SK-N-SH (cell line): ENCODE results near the gene SCYL2. TPM values are rescaled to one million over a fixed set of nuclear protein-coding genes. Genes with fewer than 3 reads are reported as not detected.

Experiments used
- CTCF ChIA-PET: fragments of 300-600, 350-600 bp; formaldehyde crosslinking; extraction: SDS; loops from one replicate; lab custom pipeline; 2021; lab: Yijun Ruan, JAX
- POLR2A ChIA-PET: fragments of 350-600 bp; sonication (Branson Sonifier 250); formaldehyde crosslinking; extraction: SDS; loops from one replicate; lab custom pipeline; 2020; ENCODE audit warnings: antibody characterized with exemption, inconsistent platforms; lab: Yijun Ruan, JAX
- DNase-seq: peaks from one replicate; pipeline ENCODE4 v3.0.0; 2012
- H2AFZ ChIP-seq: fragments of 200-600 bp; sonication (generic); 2 replicates; pipeline ENCODE4 v1.8.1; 2016; ENCODE audit warnings: antibody characterized with exemption, mild to moderate bottlenecking, low read depth
- H3F3A ChIP-seq: fragments of 200-600 bp; sonication (generic); replicated peaks from 2 replicates; pipeline ENCODE3; 2016; ENCODE audit warnings: antibody characterized with exemption, mild to moderate bottlenecking; ENCODE audit not compliant: insufficient read depth
- H3K27ac ChIP-seq, 2 experiments: fragments of 200-500 bp in 1 of 2; fragments of 200-600 bp in 1 of 2; sonication (Bioruptor generic) in 1 of 2; sonication (generic), shearing (Covaris generic) in 1 of 2; 2 replicates each; pipeline versions ENCODE4 v1.5.1 to v1.6.1; 2014 to 2016; ENCODE audit warnings: low read depth in 2 of 2, inconsistent platforms in 1 of 2, low read length in 1 of 2, mild to moderate bottlenecking in 1 of 2, mixed read lengths in 1 of 2
- H3K27me3 ChIP-seq: fragments of 200-600 bp; sonication (generic), shearing (Covaris generic); 2 replicates; pipeline ENCODE4 v1.6.1; 2016; ENCODE audit warnings: mixed run types; ENCODE audit not compliant: insufficient read depth
- H3K36me3 ChIP-seq, 2 experiments: fragments of 200-500 bp in 1 of 2; fragments of 200-600 bp in 1 of 2; sonication (Bioruptor generic) in 1 of 2; sonication (generic) in 1 of 2; replicated peaks in 1 of 2; 2 replicates each; pipeline versions ENCODE3 to v1.5.1; 2014 to 2016; ENCODE audit warnings: low read length in 1 of 2, mild to moderate bottlenecking in 1 of 2; ENCODE audit not compliant: insufficient read depth in 2 of 2, control insufficient read depth in 1 of 2
- H3K4me1 ChIP-seq, 2 experiments: fragments of 200-500 bp in 1 of 2; fragments of 200-600 bp in 1 of 2; sonication (Bioruptor generic) in 1 of 2; sonication (generic), shearing (Covaris generic) in 1 of 2; 2 replicates each; pipeline versions ENCODE4 v1.5.1 to v1.6.1; 2014 to 2016; ENCODE audit warnings: low read depth in 1 of 2, low read length in 1 of 2, mixed run types in 1 of 2; ENCODE audit not compliant: insufficient read depth in 2 of 2, control insufficient read depth in 1 of 2
- H3K4me2 ChIP-seq: fragments of 200-600 bp; sonication (generic), shearing (Covaris generic); 2 replicates; pipeline ENCODE4 v1.6.1; 2017; ENCODE audit warnings: mixed run types
- H3K4me3 ChIP-seq, 2 experiments: fragments of 200-500 bp in 1 of 2; fragments of 200-600 bp in 1 of 2; sonication (Bioruptor generic) in 1 of 2; sonication (generic), shearing (Covaris generic) in 1 of 2; 2 replicates each; pipeline versions ENCODE4 v1.5.1 to v1.8.1; 2014 to 2016; ENCODE audit warnings: low read depth in 2 of 2, inconsistent platforms in 1 of 2, low read length in 1 of 2, mild to moderate bottlenecking in 1 of 2, mixed read lengths in 1 of 2, moderate library complexity in 1 of 2
- H3K79me2 ChIP-seq: fragments of 200-600 bp; sonication (generic); 2 replicates; pipeline ENCODE4 v1.8.1; 2017; ENCODE audit warnings: mild to moderate bottlenecking; ENCODE audit not compliant: insufficient read depth
- H3K9ac ChIP-seq: fragments of 200-600 bp; sonication (generic); 2 replicates; pipeline ENCODE4 v1.6.1; 2017; ENCODE audit warnings: mixed run types
- H3K9me2 ChIP-seq: fragments of 200-600 bp; sonication (generic); 2 replicates; pipeline ENCODE4 v1.6.1; 2017; ENCODE audit warnings: mixed run types
- H3K9me3 ChIP-seq: fragments of 200-600 bp; sonication (generic); 2 replicates; pipeline ENCODE4 v1.6.1; 2017; ENCODE audit warnings: mixed run types, mild to moderate bottlenecking, moderate library complexity
- H4K20me1 ChIP-seq: fragments of 200-600 bp; sonication (generic); 2 replicates; pipeline ENCODE4 v1.6.1; 2017; ENCODE audit warnings: mild to moderate bottlenecking, mixed run types; ENCODE audit not compliant: insufficient read depth
- CHD2 ChIP-seq: fragments of 150-350 bp; IDR thresholded peaks from 2 replicates; pipeline ENCODE4 v1.6.1; 2018; ENCODE audit warnings: low read length; ENCODE audit not compliant: partially characterized antibody
- CTCF ChIP-seq: fragments of 200-600 bp; sonication (generic); IDR thresholded peaks from 2 replicates; pipeline ENCODE4 v1.6.1; 2017; ENCODE audit warnings: antibody characterized with exemption, mild to moderate bottlenecking, moderate library complexity
- EP300 ChIP-seq, 2 experiments: IDR thresholded peaks; 2 replicates each; pipeline versions ENCODE4 v1.4.0 to v1.6.1; 2012; ENCODE audit warnings: borderline replicate concordance in 1 of 2, low read depth in 1 of 2, low read length in 1 of 2
- FOXJ3 ChIP-seq: sonication (generic); formaldehyde crosslinking; IDR thresholded peaks from 2 replicates; pipeline ENCODE4 v1.5.1; 2020; ENCODE audit warnings: mild to moderate bottlenecking, missing genetic modification reagents
- GATA2 ChIP-seq: sonication (generic); formaldehyde crosslinking; IDR thresholded peaks from 2 replicates; pipeline ENCODE4 v1.5.0; 2020; ENCODE audit warnings: mild to moderate bottlenecking, missing genetic modification reagents
- JUND ChIP-seq: IDR thresholded peaks from 2 replicates; pipeline ENCODE4 v1.4.0; 2012
- MAX ChIP-seq: IDR thresholded peaks from 2 replicates; pipeline ENCODE4 v1.4.0; 2012; ENCODE audit warnings: low read depth
- NFIC ChIP-seq: IDR thresholded peaks from 2 replicates; pipeline ENCODE4 v1.4.0; 2012; ENCODE audit warnings: borderline replicate concordance
- POLR2AphosphoS5 ChIP-seq: IDR thresholded peaks from 2 replicates; pipeline ENCODE4 v1.6.1; 2012; ENCODE audit warnings: low read depth, low read length
- RAD21 ChIP-seq: IDR thresholded peaks from 2 replicates; pipeline ENCODE4 v1.6.1; 2012; ENCODE audit warnings: mild to moderate bottlenecking, low read length
- RCOR1 ChIP-seq: fragments of 150-350 bp; IDR thresholded peaks from 2 replicates; pipeline ENCODE4 v1.6.1; 2017; ENCODE audit warnings: antibody characterized with exemption, low read length
- SIN3A ChIP-seq: IDR thresholded peaks from 2 replicates; pipeline ENCODE4 v1.6.1; 2012; ENCODE audit warnings: low read depth, mild to moderate bottlenecking, low read length, moderate library complexity, borderline replicate concordance
- TCF12 ChIP-seq: IDR thresholded peaks from 2 replicates; pipeline ENCODE4 v1.4.0; 2012
- YY1 ChIP-seq: IDR thresholded peaks from 2 replicates; pipeline ENCODE4 v1.4.0; 2012; ENCODE audit warnings: low read depth, mild to moderate bottlenecking
- WGBS: methylation state at CpG from one replicate; pipeline ENCODE4 v1.1.6; 2017; ENCODE audit warnings: low lambda C conversion rate; 5-methylcytosine and 5-hydroxymethylcytosine counted together
- polyA plus RNA-seq, 3 experiments: library from polyadenylated mRNA; depleted of rRNA; stranded (reverse); fragments of >200 nt; gene quantifications; 2 replicates each; pipeline ENCODE4 v1.2.3, GENCODE V29; 2012
- TF ChIP-seq, protein P1 (sequence below): IDR thresholded peaks from 2 replicates; pipeline ENCODE4 v1.4.0; 2012; ENCODE audit warnings: low read depth, borderline replicate concordance
- TF ChIP-seq, protein P2 (sequence below): IDR thresholded peaks from 2 replicates; pipeline ENCODE4 v1.4.0; 2012; ENCODE audit warnings: low read depth, borderline replicate concordance

The SCYL2 gene
- polyA plus RNA-seq, 1 of the 3 experiments (the other 2 are of a cell fraction) = 7.5 TPM

GRCh38 chr12:100253437-100253836 is 13.5 kb upstream of the SCYL2 start:
- H3K27me3 ChIP-seq = no peaks in the 10 kb centered on the region
- H3K9me2 ChIP-seq = no peaks in the 10 kb centered on the region
- no peaks in the 10 kb centered on the region for H3K79me2 ChIP-seq
- no peaks in the 10 kb centered on the region for H4K20me1 ChIP-seq
- DNase-seq = no peak
- no peaks in the 10 kb centered on the region for H3K36me3 ChIP-seq
- no peak overlapping the region for H2AFZ ChIP-seq
- CTCF ChIA-PET = no interaction called here
- H3K27ac ChIP-seq = no peak overlapping the region
- no peaks in the 10 kb centered on the region for H3K9me3 ChIP-seq
- TF ChIP-seq, protein P1, sequence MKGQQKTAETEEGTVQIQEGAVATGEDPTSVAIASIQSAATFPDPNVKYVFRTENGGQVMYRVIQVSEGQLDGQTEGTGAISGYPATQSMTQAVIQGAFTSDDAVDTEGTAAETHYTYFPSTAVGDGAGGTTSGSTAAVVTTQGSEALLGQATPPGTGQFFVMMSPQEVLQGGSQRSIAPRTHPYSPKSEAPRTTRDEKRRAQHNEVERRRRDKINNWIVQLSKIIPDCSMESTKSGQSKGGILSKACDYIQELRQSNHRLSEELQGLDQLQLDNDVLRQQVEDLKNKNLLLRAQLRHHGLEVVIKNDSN = no peak
- TF ChIP-seq EP300 (IDR thresholded peaks at IDR 0.05; ENCODE audit: borderline replicate concordance in 1 of 2, low read depth in 1 of 2, low read length in 1 of 2) = no peak
- no peak for TF ChIP-seq CTCF
- TF ChIP-seq TCF12 = no peak
- no peak for TF ChIP-seq CHD2
- TF ChIP-seq POLR2AphosphoS5 = no peak
- no peak for TF ChIP-seq YY1
- no peak for TF ChIP-seq GATA2 (CRISPR knock-in tag)
- TF ChIP-seq RCOR1 = no peak
- TF ChIP-seq RAD21 = no peak
- no peak for TF ChIP-seq FOXJ3 (CRISPR knock-in tag)
- no peak for TF ChIP-seq NFIC
- TF ChIP-seq JUND = no peak
- TF ChIP-seq, protein P2, sequence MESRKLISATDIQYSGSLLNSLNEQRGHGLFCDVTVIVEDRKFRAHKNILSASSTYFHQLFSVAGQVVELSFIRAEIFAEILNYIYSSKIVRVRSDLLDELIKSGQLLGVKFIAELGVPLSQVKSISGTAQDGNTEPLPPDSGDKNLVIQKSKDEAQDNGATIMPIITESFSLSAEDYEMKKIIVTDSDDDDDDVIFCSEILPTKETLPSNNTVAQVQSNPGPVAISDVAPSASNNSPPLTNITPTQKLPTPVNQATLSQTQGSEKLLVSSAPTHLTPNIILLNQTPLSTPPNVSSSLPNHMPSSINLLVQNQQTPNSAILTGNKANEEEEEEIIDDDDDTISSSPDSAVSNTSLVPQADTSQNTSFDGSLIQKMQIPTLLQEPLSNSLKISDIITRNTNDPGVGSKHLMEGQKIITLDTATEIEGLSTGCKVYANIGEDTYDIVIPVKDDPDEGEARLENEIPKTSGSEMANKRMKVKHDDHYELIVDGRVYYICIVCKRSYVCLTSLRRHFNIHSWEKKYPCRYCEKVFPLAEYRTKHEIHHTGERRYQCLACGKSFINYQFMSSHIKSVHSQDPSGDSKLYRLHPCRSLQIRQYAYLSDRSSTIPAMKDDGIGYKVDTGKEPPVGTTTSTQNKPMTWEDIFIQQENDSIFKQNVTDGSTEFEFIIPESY = no peak
- TF ChIP-seq, all 33 proteins: peak for 0
- WGBS = 95% methylated on average over 1 of the region's 1 CpG
- no peak overlapping the region for H3K4me2 ChIP-seq
- no peak overlapping the region for H3K4me3 ChIP-seq
- H3K4me1 ChIP-seq = no peaks in the 10 kb centered on the region
- POLR2A ChIA-PET = no interaction called here
- no peak overlapping the region for H3K9ac ChIP-seq
- H3F3A ChIP-seq = no peaks in the 10 kb centered on the region

GRCh38 chr12:100254876-100255275 is 12.1 kb upstream of the SCYL2 start:
- no peak overlapping the region for H3K4me3 ChIP-seq
- H3K9me2 ChIP-seq = no peaks in the 10 kb centered on the region
- TF ChIP-seq, protein P2 = no peak
- TF ChIP-seq MAX (no peak), SIN3A (no peak), RAD21 (no peak)
- H3K79me2 ChIP-seq = no peaks in the 10 kb centered on the region
- no peak overlapping the region for H3K27ac ChIP-seq
- no peaks in the 10 kb centered on the region for H3K9me3 ChIP-seq
- H3F3A ChIP-seq = no peaks in the 10 kb centered on the region
- ChIA-PET POLR2A (no interaction called here), CTCF (no interaction called here)
- no peaks in the 10 kb centered on the region for H3K27me3 ChIP-seq
- WGBS = 94% methylated on average over 1 of the region's 1 CpG
- H3K36me3 ChIP-seq = no peaks in the 10 kb centered on the region
- DNase-seq = no peak
- H4K20me1 ChIP-seq = no peaks in the 10 kb centered on the region
- no peaks in the 10 kb centered on the region for H3K4me1 ChIP-seq
- no peak overlapping the region for H3K9ac ChIP-seq
- no peak overlapping the region for H3K4me2 ChIP-seq
- no peak overlapping the region for H2AFZ ChIP-seq
